Astrocyte of the hippocampus (primary cell): ENCODE data around the gene TSC22D1.
"Not testable (repeated sequence)": the region's sequence is repeated elsewhere in the genome, so short reads cannot be mapped to it uniquely, and the experiment has no call there.

Experiments used
- DNase-seq: peaks from one replicate; pipeline ENCODE4 v3.0.0; 2011; ENCODE audit warnings: low read depth, low spot score

Gene TSC22D1

GRCh38 chr13:44573790-44574465 is 2.2 kb downstream of the TSC22D1 start:
- DNase-seq, result peak; percentile 81

GRCh38 chr13:44573071-44573470 is 3.1 kb downstream of the TSC22D1 start:
- DNase-seq, result peak; percentile 46

GRCh38 chr13:44566601-44567000 is 9.5 kb downstream of the TSC22D1 start:
- no peak for DNase-seq

GRCh38 chr13:44565881-44566280 is 10.2 kb downstream of the TSC22D1 start:
- DNase-seq, result peak; percentile 53

GRCh38 chr13:44564936-44565335 is 11.2 kb downstream of the TSC22D1 start:
- no peak for DNase-seq

GRCh38 chr13:44562853-44563252 is 13.3 kb downstream of the TSC22D1 start:
- DNase-seq, result not testable (repeated sequence)

GRCh38 chr13:44561351-44561750 is 14.8 kb downstream of the TSC22D1 start:
- no peak for DNase-seq

GRCh38 chr13:44557986-44558385 is 18.1 kb downstream of the TSC22D1 start:
- no peak for DNase-seq

- DNase-seq, result no peak
Observed at GRCh38 chr13:44555207-44555606, 20.9 kb downstream of the TSC22D1 start.

- peak; percentile 17 for DNase-seq
Observed at GRCh38 chr13:44549476-44549875, 26.7 kb downstream of the TSC22D1 start.

GRCh38 chr13:44546164-44546563 is 30.0 kb downstream of the TSC22D1 start:
- DNase-seq, result no peak

- DNase-seq, result no peak
Observed at GRCh38 chr13:44543369-44543768, 32.8 kb downstream of the TSC22D1 start.

- no peak for DNase-seq
Observed at GRCh38 chr13:44542361-44542760, 33.8 kb downstream of the TSC22D1 start.

- DNase-seq, result no peak
Observed at GRCh38 chr13:44541601-44542000, 34.5 kb downstream of the TSC22D1 start.

GRCh38 chr13:44540761-44541434 is 35.2 kb downstream of the TSC22D1 start:
- peak; percentile 20 for DNase-seq

- DNase-seq, result no peak
Observed at GRCh38 chr13:44537248-44537647, 38.9 kb downstream of the TSC22D1 start.

GRCh38 chr13:44523146-44524015 is 52.7 kb downstream of the TSC22D1 start:
- peak; percentile 87 for DNase-seq

- DNase-seq, result no peak
Observed at GRCh38 chr13:44519642-44520041, 56.5 kb downstream of the TSC22D1 start.

GRCh38 chr13:44516771-44517170 is 59.4 kb downstream of the TSC22D1 start:
- DNase-seq, result no peak

- no peak for DNase-seq
Observed at GRCh38 chr13:44514278-44514677, 61.9 kb downstream of the TSC22D1 start.

GRCh38 chr13:44509853-44510252 is 66.3 kb downstream of the TSC22D1 start:
- DNase-seq, result not testable (repeated sequence)

GRCh38 chr13:44508562-44509077 is 67.5 kb downstream of the TSC22D1 start:
- no peak for DNase-seq
